ENCODE results near the gene RPL19.
A peak's percentile ranks its signal among the peaks of the same experiment; 100 is the strongest.

RPL19 gene

GRCh38 chr17:39171933-39172332 lies 28.1 kb upstream of the RPL19 start:
- FAIRE-seq (peak; percentile 9), DNase-seq (ENCODE audit: low spot score) (no peak)

GRCh38 chr17:39173080-39173479 lies 27.0 kb upstream of the RPL19 start:
- FAIRE-seq (no peak), DNase-seq (ENCODE audit: low spot score) (no peak)

GRCh38 chr17:39173526-39174274 lies 26.4 kb upstream of the RPL19 start:
- DNase-seq (ENCODE audit: low spot score) (no peak), FAIRE-seq (no peak)

GRCh38 chr17:39174920-39175694 lies 25.0 kb upstream of the RPL19 start:
- DNase-seq (ENCODE audit: low spot score) (peak; percentile 75), FAIRE-seq (peak; percentile 42)

GRCh38 chr17:39175695-39176093 lies 24.4 kb upstream of the RPL19 start:
- FAIRE-seq: no peak

GRCh38 chr17:39177256-39177655 lies 22.8 kb upstream of the RPL19 start:
- FAIRE-seq (no peak), DNase-seq (ENCODE audit: low spot score) (no peak)

More at GRCh38 chr17:39175695-39176093, 24.4 kb upstream of the RPL19 start:
- no peak for DNase-seq (ENCODE audit: low spot score)

- FAIRE-seq (no peak), DNase-seq (ENCODE audit: low spot score) (no peak)
These were observed 21.5 kb upstream of the RPL19 start for GRCh38 chr17:39178536-39178935.

GRCh38 chr17:39181303-39181702 lies 18.8 kb upstream of the RPL19 start:
- no peak for FAIRE-seq
- DNase-seq (ENCODE audit: low spot score): no peak

- DNase-seq (ENCODE audit: low spot score) (no peak), FAIRE-seq (no peak)
These were observed 17.0 kb upstream of the RPL19 start for GRCh38 chr17:39183045-39183444.

GRCh38 chr17:39183720-39184119 lies 16.4 kb upstream of the RPL19 start:
- DNase-seq (ENCODE audit: low spot score) (no peak), FAIRE-seq (no peak)

- FAIRE-seq (no peak), DNase-seq (ENCODE audit: low spot score) (no peak)
These were observed 13.5 kb upstream of the RPL19 start for GRCh38 chr17:39186481-39187002.

- no peak for DNase-seq (ENCODE audit: low spot score)
- no peak for FAIRE-seq
These were observed 12.8 kb upstream of the RPL19 start for GRCh38 chr17:39187152-39187830.

GRCh38 chr17:39191750-39192510 lies 8.2 kb upstream of the RPL19 start:
- DNase-seq (ENCODE audit: low spot score) (no peak), FAIRE-seq (peak; percentile 80)

GRCh38 chr17:39192901-39193300 lies 7.2 kb upstream of the RPL19 start:
- FAIRE-seq: peak; percentile 89

GRCh38 chr17:39193346-39193745 lies 6.7 kb upstream of the RPL19 start:
- DNase-seq (ENCODE audit: low spot score) (no peak), FAIRE-seq (no peak)

More at GRCh38 chr17:39192901-39193300, 7.2 kb upstream of the RPL19 start:
- DNase-seq (ENCODE audit: low spot score): no peak

GRCh38 chr17:39194089-39194984 lies 5.7 kb upstream of the RPL19 start:
- DNase-seq (ENCODE audit: low spot score) (peak; percentile 85), FAIRE-seq (peak; percentile 77)

- FAIRE-seq (no peak), DNase-seq (ENCODE audit: low spot score) (no peak)
These were observed 5.0 kb upstream of the RPL19 start for GRCh38 chr17:39194985-39195524.

- DNase-seq (ENCODE audit: low spot score) (no peak), FAIRE-seq (no peak)
These were observed 4.4 kb upstream of the RPL19 start for GRCh38 chr17:39195568-39196160.

GRCh38 chr17:39196241-39196807 lies 3.8 kb upstream of the RPL19 start:
- FAIRE-seq: no peak
- DNase-seq (ENCODE audit: low spot score): no peak
